NB4 (cell line): ENCODE measurements around the gene HOXB6.

ENCODE experiments used
- POLR2A ChIP-seq: IDR thresholded peaks from 2 replicates; pipeline ENCODE4 v1.6.1; 2011; ENCODE audit warnings: mild to moderate bottlenecking; ENCODE audit not compliant: insufficient read length; ENCODE audit errors: extremely low read depth
- TF ChIP-seq, protein P1 (sequence below): IDR thresholded peaks from one replicate; pipeline ENCODE4 v1.5.1; 2012; ENCODE audit warnings: low read depth, low read length
- TF ChIP-seq, protein P2 (sequence below): IDR thresholded peaks from 2 replicates; pipeline ENCODE4 v1.6.1; 2011; ENCODE audit warnings: low read depth, low read length

DNA sequence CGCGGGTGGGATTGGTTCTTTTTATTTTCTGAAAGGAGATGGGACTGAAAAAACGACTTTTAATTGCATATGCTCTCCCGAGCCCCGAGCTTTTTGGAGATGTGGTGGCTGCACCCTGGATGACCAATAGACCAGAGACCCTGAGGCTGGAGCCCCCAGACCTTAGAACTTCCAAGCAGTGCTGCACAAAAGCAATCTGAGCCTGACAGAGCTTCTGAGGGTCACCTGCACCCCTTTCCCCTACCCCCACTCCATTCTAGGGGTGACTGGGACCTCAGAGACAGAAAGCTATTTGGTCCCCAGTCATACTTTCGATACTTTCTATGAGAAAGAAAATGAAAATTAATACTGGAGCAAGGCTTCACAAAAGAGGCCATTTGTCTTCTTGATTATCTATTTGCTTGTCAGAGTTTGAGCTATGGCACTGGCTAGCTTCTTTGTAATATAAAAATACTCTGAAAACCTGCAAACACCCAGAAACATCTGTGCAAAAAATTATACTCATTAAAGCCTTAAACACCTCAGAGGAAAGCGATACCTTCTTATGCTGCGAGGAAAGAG, 30.2 kb downstream of the HOXB6 start:
- TF ChIP-seq, protein P1, sequence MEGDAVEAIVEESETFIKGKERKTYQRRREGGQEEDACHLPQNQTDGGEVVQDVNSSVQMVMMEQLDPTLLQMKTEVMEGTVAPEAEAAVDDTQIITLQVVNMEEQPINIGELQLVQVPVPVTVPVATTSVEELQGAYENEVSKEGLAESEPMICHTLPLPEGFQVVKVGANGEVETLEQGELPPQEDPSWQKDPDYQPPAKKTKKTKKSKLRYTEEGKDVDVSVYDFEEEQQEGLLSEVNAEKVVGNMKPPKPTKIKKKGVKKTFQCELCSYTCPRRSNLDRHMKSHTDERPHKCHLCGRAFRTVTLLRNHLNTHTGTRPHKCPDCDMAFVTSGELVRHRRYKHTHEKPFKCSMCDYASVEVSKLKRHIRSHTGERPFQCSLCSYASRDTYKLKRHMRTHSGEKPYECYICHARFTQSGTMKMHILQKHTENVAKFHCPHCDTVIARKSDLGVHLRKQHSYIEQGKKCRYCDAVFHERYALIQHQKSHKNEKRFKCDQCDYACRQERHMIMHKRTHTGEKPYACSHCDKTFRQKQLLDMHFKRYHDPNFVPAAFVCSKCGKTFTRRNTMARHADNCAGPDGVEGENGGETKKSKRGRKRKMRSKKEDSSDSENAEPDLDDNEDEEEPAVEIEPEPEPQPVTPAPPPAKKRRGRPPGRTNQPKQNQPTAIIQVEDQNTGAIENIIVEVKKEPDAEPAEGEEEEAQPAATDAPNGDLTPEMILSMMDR: no peak
- TF ChIP-seq POLR2A: no peak
- TF ChIP-seq, protein P2, sequence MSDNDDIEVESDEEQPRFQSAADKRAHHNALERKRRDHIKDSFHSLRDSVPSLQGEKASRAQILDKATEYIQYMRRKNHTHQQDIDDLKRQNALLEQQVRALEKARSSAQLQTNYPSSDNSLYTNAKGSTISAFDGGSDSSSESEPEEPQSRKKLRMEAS: no peak
